GM23248 (cell line): Measurements from ENCODE around the gene GCNT2. TPM values are rescaled to one million over a fixed set of nuclear protein-coding genes. Genes with fewer than 3 reads are reported as not detected.

Experiments used
- DNase-seq: peaks from one replicate; pipeline ENCODE4 v3.0.0-alpha.2; 2015
- H2AFZ ChIP-seq: fragments of 200-600 bp; sonication (generic); 2 replicates; pipeline ENCODE4 v1.6.1; 2016; ENCODE audit warnings: antibody characterized with exemption
- H3F3A ChIP-seq: fragments of 200-600 bp; sonication (generic); 2 replicates; pipeline ENCODE4 v1.6.1; 2016; ENCODE audit warnings: mild to moderate bottlenecking, antibody characterized with exemption, mixed run types; ENCODE audit not compliant: insufficient read depth
- H3K27ac ChIP-seq: fragments of 200-600 bp; sonication (generic); 2 replicates; pipeline ENCODE4 v1.5.1; 2016; ENCODE audit warnings: mild to moderate bottlenecking
- H3K27me3 ChIP-seq: fragments of 200-600 bp; sonication (generic); replicated peaks from 2 replicates; pipeline ENCODE4 v1.6.1; 2016; ENCODE audit warnings: mild to moderate bottlenecking; ENCODE audit not compliant: insufficient read depth
- H3K36me3 ChIP-seq: fragments of 200-600 bp; sonication (generic); 2 replicates; pipeline ENCODE4 v1.6.1; 2016; ENCODE audit warnings: low read depth, mild to moderate bottlenecking
- H3K4me1 ChIP-seq: fragments of 200-600 bp; sonication (generic); 2 replicates; pipeline ENCODE4 v1.6.1; 2016; ENCODE audit warnings: mild to moderate bottlenecking; ENCODE audit not compliant: insufficient read depth
- H3K4me2 ChIP-seq: fragments of 200-600 bp; sonication (generic); one replicate; pipeline ENCODE4 v1.6.1; 2016; ENCODE audit warnings: mild to moderate bottlenecking; ENCODE audit not compliant: unreplicated experiment
- H3K4me3 ChIP-seq: fragments of 200-600 bp; sonication (generic); 2 replicates; pipeline ENCODE4 v1.5.1; 2016; ENCODE audit warnings: mild to moderate bottlenecking
- H3K79me2 ChIP-seq: fragments of 200-600 bp; sonication (generic); 2 replicates; pipeline ENCODE4 v1.6.1; 2016; ENCODE audit warnings: mild to moderate bottlenecking; ENCODE audit not compliant: insufficient read depth
- H3K9ac ChIP-seq: fragments of 200-600 bp; sonication (generic); 2 replicates; pipeline ENCODE4 v1.6.1; 2016; ENCODE audit warnings: mild to moderate bottlenecking
- H3K9me2 ChIP-seq: fragments of 200-600 bp; sonication (generic); 2 replicates; pipeline ENCODE4 v1.6.1; 2016; ENCODE audit warnings: mixed run types, mild to moderate bottlenecking, moderate library complexity; ENCODE audit not compliant: insufficient read depth
- H3K9me3 ChIP-seq: fragments of 200-600 bp; sonication (generic); one replicate; pipeline ENCODE4 v1.6.1; 2017; ENCODE audit warnings: low read depth
- H4K20me1 ChIP-seq: fragments of 200-600 bp; sonication (generic); 2 replicates; pipeline ENCODE4 v1.6.0; 2016; ENCODE audit not compliant: insufficient read depth
- EZH2 ChIP-seq: fragments of 200-600 bp; sonication (generic); IDR thresholded peaks from 2 replicates; pipeline ENCODE4 v1.6.1; 2018; ENCODE audit warnings: antibody characterized with exemption, mild to moderate bottlenecking; ENCODE audit not compliant: insufficient read depth, poor library complexity, severe bottlenecking
- EZH2phosphoT487 ChIP-seq: fragments of 200-600 bp; sonication (generic); IDR thresholded peaks from 2 replicates; pipeline ENCODE4 v1.6.1; 2018; ENCODE audit warnings: antibody characterized with exemption, moderate library complexity, mild to moderate bottlenecking, low read depth; ENCODE audit not compliant: insufficient read depth
- WGBS, 2 experiments: methylation state at CpG; one replicate each; pipeline ENCODE4 v1.1.6; 2015 to 2017; ENCODE audit warnings: low lambda C conversion rate in 2 of 2, low coverage in 1 of 2; ENCODE audit errors: missing lambda C conversion rate in 2 of 2; 5-methylcytosine and 5-hydroxymethylcytosine counted together
- in situ Hi-C: fragments of 300-500 bp; cut with MboI; formaldehyde crosslinking; loops from 2 replicates; pipeline ENCODE4 v1.15.0; 2020
- polyA plus RNA-seq: library from polyadenylated mRNA; unstranded; fragments of >200 nt; fragmentation: Nextera tagmentation; extraction: Ambion mirVana; gene quantifications from 2 replicates; pipeline ENCODE4 v1.2.1, GENCODE V29; 2016
- total RNA-seq: library from RNA; depleted of rRNA; stranded (reverse); fragments of >200 nt; shearing (Covaris generic); gene quantifications from 2 replicates; pipeline ENCODE4 v1.2.3, GENCODE V29; 2014

The GCNT2 gene
- total and polyA plus RNA-seq, 2 experiments from 2014 or later: not detected

GRCh38 chr6:10534419-10534762, 13.2 kb downstream of the GCNT2 start:
- no peak overlapping the region for H3K4me3 ChIP-seq
- H3K27me3 ChIP-seq: no peaks in the 10 kb centered on the region
- 18 to 39% methylated on average over 3 to 4 of the region's 4 CpGs for WGBS, 2 experiments
- H3K27ac ChIP-seq: no peak overlapping the region
- no peak for DNase-seq
- H3K36me3 ChIP-seq: no peaks in the 10 kb centered on the region
- H3K9me3 ChIP-seq: no peaks in the 10 kb centered on the region
- no peak overlapping the region for H3K4me2 ChIP-seq
- in situ Hi-C loops: no loop called here
- no peaks in the 10 kb centered on the region for H3K9me2 ChIP-seq
- H3K79me2 ChIP-seq: no peaks in the 10 kb centered on the region
- H3K9ac ChIP-seq: no peak overlapping the region
- H3K4me1 ChIP-seq: no peaks in the 10 kb centered on the region
- TF ChIP-seq EZH2phosphoT487 (no peak), EZH2 (no peak)
- no peaks in the 10 kb centered on the region for H3F3A ChIP-seq
- no peaks in the 10 kb centered on the region for H4K20me1 ChIP-seq
- H2AFZ ChIP-seq: no peak overlapping the region

GRCh38 chr6:10535193-10535592, 14.0 kb downstream of the GCNT2 start:
- Histone ChIP-seq H3K9ac (no peak overlapping the region), H4K20me1 (no peaks in the 10 kb centered on the region), H3K4me1 (no peaks in the 10 kb centered on the region), H3K27me3 (no peaks in the 10 kb centered on the region), H3K79me2 (no peaks in the 10 kb centered on the region), H3K27ac (no peak overlapping the region), H3K9me2 (no peaks in the 10 kb centered on the region), H2AFZ (no peak overlapping the region), H3K9me3 (no peaks in the 10 kb centered on the region), H3K36me3 (no peaks in the 10 kb centered on the region), H3F3A (no peaks in the 10 kb centered on the region), H3K4me3 (no peak overlapping the region), H3K4me2 (no peak overlapping the region)
- no peak for TF ChIP-seq EZH2phosphoT487
- no peak for TF ChIP-seq EZH2
- no peak for DNase-seq
- 0 to 4% methylated on average over 1 of the region's 1 CpG for WGBS, 2 experiments
- in situ Hi-C loops: no loop called here

GRCh38 chr6:10537726-10538125, 16.6 kb downstream of the GCNT2 start:
- Histone ChIP-seq H2AFZ (no peak overlapping the region), H3K4me1 (no peaks in the 10 kb centered on the region), H3K9ac (no peak overlapping the region), H3K9me2 (no peaks in the 10 kb centered on the region), H4K20me1 (no peaks in the 10 kb centered on the region), H3K36me3 (no peaks in the 10 kb centered on the region), H3K27ac (no peak overlapping the region), H3F3A (no peaks in the 10 kb centered on the region), H3K79me2 (no peaks in the 10 kb centered on the region), H3K27me3 (no peaks in the 10 kb centered on the region), H3K9me3 (no peaks in the 10 kb centered on the region), H3K4me3 (no peak overlapping the region), H3K4me2 (no peak overlapping the region)
- no peak for DNase-seq
- 59 to 60% methylated on average over 5 of the region's 5 CpGs for WGBS, 2 experiments
- no peak for TF ChIP-seq EZH2phosphoT487
- no peak for TF ChIP-seq EZH2
- in situ Hi-C loops: no loop called here

GRCh38 chr6:10540073-10540746, 19.1 kb downstream of the GCNT2 start:
- H3K36me3 ChIP-seq: no peaks in the 10 kb centered on the region
- no peak for TF ChIP-seq EZH2
- no peak for TF ChIP-seq EZH2phosphoT487
- H3K9me3 ChIP-seq: no peaks in the 10 kb centered on the region
- H3F3A ChIP-seq: no peaks in the 10 kb centered on the region
- no peaks in the 10 kb centered on the region for H3K4me1 ChIP-seq
- no peaks in the 10 kb centered on the region for H3K27me3 ChIP-seq
- H3K27ac ChIP-seq: no peak overlapping the region
- H3K4me3 ChIP-seq: no peak overlapping the region
- H3K79me2 ChIP-seq: no peaks in the 10 kb centered on the region
- DNase-seq: no peak
- 17 to 23% methylated on average over 4 of the region's 4 CpGs for WGBS, 2 experiments
- in situ Hi-C loops: no loop called here
- no peak overlapping the region for H3K9ac ChIP-seq
- H4K20me1 ChIP-seq: no peaks in the 10 kb centered on the region
- H3K4me2 ChIP-seq: no peak overlapping the region
- no peaks in the 10 kb centered on the region for H3K9me2 ChIP-seq
- no peak overlapping the region for H2AFZ ChIP-seq

- H3K4me3 ChIP-seq: no peak overlapping the region
- 0 to 13% methylated on average over 1 of the region's 1 CpG for WGBS, 2 experiments
- H3K27me3 ChIP-seq: no peaks in the 10 kb centered on the region
- H3K4me1 ChIP-seq: no peaks in the 10 kb centered on the region
- H3K9ac ChIP-seq: no peak overlapping the region
- in situ Hi-C loops: no loop called here
- DNase-seq: no peak
- H3K36me3 ChIP-seq: no peaks in the 10 kb centered on the region
- TF ChIP-seq EZH2: no peak
- no peaks in the 10 kb centered on the region for H3F3A ChIP-seq
- no peaks in the 10 kb centered on the region for H4K20me1 ChIP-seq
- no peak overlapping the region for H3K4me2 ChIP-seq
- H3K9me2 ChIP-seq: no peaks in the 10 kb centered on the region
- no peak overlapping the region for H3K27ac ChIP-seq
- no peaks in the 10 kb centered on the region for H3K9me3 ChIP-seq
- no peaks in the 10 kb centered on the region for H3K79me2 ChIP-seq
- H2AFZ ChIP-seq: no peak overlapping the region
These were observed 20.4 kb downstream of the GCNT2 start for GRCh38 chr6:10541591-10541990.
